Right renal cortex interstitium (tissue), 3 donors: ENCODE results near the gene FLT4. TPM values are rescaled to one million over a fixed set of nuclear protein-coding genes. Genes with fewer than 3 reads are reported as not detected.

ENCODE experiments used
- DNase-seq, 3 donors: peaks; one replicate each; pipeline ENCODE4 v3.0.0-alpha.2; 2013; ENCODE audit warnings: low read depth in 3 of 3, low spot score in 2 of 3
- polyA plus RNA-seq, 3 donors: library from polyadenylated mRNA; unstranded; fragments of 120-200 nt; gene quantifications; one replicate each; pipeline ENCODE4 v1.2.1, GENCODE V29; 2013; ENCODE audit not compliant: insufficient read length in 3 of 3

The FLT4 gene
- polyA plus RNA-seq, 3 donors, result 21.8 to 24.7 (median 24.5) TPM

DNA sequence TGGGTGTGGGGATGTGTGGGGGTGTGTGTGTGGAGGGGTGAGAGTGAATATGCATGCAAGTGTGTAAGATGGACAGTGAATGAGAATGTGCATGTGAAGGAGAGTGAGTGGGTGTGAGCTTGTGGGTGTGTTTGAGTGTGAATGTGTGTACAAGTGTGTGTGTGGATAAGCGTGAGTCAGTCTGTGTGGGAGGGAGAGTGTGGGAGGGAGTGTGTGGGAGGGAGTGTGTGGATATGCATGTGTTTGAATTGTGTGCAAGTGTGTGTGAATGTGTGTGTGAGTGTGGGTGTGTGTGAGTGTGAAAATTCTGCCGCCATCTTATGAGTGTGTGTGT lies 54.4 kb downstream of the FLT4 start:
- no peak for DNase-seq

DNA sequence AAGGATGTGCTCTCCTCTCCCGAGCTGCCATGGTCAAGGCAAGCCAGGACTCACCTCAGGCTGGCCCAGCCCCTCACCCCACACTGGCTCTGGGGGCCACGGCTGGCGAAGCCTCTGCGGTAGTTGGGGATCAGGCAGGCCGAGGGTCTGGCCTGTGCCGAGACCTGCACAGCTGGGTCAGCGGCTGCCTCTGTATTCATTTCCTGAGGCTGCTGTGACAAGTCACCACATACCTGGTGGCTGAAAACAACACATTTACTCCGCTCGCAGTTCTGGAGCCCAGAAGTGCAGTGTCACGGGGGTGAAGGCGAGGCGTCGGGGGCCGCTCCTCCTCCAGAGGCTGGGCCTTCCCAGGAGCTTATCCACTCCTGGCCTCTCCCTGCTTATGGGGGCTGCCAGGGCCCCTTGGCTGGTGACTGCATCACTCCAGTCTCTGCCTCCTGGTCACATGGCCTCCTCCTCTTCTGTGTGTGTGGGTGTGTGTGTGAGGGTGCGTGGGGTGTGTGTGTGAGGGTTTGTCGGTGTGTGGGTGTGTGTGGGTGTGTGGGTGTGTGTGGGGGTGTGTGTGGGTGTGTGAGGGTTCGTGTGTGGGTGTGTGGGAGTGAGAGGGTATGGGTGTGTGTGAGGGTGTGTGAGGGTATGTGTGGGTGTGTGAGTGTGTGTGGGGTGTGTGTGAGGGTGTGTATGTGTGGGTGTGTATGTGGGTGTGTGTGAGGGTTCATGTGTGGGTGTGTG lies 54.9 kb downstream of the FLT4 start:
- no peak for DNase-seq

DNA sequence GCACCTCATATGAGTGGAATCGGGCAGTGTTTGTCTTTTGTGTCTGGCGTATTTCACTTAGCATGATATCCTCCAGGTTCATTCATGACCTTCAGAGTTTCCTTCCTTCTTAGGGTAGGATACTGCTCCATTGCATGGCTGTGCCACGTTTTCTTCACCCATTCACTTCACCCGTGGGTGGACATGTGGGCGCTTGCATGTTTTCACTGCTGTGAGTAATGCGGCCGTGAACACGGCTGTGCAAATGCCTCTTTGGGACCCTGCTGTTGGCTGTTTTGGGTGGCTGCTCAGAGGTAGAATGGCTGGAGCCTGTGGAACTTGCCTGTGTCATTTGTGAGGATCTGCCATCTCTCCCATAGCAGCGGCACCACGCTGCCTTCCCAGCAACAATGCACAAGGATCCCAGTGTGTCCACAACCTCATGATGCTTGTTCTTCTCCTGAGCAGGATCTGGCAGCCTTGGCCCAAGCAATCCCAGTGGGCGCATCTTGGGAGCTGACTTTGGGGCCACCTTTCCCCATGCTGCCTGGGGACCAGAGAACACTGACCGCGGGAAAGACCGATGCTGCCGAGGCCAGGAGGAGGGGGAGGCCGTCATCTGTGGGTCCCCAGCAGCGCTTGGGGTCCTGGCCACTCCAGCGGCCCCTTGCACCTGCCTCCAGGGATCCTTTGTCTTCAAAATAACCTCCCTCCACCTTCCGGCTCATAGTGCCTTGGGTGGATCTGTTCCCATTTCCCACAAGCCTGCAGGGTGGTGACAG lies 55.8 kb downstream of the FLT4 start:
- no peak for DNase-seq

DNA sequence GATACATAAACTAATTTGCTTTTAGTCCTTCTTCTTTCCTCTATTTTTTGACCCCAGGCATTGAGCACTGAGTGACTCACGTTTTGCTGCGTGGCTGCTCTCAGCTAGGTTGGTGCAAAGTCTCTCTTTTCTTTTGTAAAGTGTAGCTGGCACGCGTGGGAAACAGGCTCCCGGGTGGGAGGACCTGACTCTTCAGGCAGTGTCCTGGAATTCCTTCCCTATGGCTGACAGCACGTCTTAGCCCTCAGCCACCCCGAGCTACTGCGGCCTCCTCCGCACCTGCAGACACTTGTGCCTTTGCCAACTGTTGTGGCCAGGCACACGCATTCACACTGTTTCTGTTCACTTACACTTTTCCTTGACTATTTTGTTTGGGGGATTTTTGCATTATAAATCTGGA lies 57.2 kb downstream of the FLT4 start:
- DNase-seq, result no peak

DNA sequence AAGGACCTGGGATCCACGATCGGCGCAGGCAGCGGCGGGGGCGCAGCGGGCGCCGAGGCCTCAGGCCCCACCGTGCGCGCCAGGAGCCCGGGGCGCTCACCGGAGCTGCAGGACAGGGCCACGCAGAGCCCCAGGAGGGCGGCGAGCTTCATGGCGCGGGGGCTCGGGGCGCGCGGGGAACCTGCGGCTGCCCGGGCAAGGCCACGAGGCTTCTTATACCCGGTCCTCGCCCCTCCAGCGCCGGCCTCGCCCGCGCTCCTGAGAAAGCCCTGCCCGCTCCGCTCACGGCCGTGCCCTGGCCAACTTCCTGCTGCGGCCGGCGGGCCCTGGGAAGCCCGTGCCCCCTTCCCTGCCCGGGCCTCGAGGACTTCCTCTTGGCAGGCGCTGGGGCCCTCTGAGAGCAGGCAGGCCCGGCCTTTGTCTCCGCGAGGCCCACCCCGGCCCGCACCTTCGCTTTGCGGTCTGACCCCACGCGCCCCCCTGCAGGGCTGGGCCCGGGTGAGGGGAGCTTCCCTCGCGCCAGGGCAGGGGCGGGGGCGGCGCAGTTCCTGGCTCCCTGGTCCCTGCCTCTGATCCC lies 58.0 kb downstream of the FLT4 start, which contains the start of gene SCGB3A1:
TSS of gene SCGB3A1 (minus strand) at position 189 of the 577 bp plus-strand sequence. CDS start at position 152, 37 bp downstream.
- DNase-seq, result no peak

DNA sequence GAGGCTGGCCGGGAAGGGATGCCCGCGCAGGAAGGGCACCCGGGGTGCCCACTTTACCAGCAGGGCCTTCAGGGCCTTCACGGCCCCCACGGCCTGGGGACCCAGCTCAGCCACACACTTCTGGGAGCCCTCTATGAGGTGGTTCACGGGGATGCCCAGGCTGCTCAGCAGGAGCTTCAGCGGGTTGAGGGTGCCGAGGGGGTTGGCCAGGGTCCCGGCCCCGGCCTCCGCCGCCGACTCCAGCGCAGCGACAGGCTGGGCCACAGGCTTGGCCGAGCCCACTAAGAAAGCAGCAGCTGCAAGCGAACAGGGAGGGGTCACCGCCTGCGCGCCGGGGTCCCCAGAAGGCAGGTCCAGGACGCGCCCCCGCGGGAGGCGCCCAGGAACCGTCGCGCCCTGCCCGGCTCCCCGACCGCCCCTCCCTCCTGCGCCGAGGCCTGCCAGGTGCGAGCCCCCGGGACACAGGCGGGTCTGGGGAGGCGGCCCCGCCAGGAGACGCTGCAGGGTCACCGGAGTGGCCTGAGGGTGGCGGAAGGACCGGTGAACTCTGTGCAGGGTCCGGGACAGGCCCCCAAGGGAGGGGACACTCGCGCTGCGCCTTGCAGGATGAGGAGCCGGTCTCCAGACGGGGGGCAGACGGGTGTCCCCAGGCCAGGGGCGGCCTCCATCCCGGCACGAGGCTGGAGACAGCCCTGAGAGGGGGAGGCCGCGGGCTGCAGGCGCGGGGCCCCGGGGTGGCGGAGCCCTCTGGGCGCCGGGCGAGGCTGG lies 58.7 kb downstream of the FLT4 start:
- DNase-seq, result no peak

DNA sequence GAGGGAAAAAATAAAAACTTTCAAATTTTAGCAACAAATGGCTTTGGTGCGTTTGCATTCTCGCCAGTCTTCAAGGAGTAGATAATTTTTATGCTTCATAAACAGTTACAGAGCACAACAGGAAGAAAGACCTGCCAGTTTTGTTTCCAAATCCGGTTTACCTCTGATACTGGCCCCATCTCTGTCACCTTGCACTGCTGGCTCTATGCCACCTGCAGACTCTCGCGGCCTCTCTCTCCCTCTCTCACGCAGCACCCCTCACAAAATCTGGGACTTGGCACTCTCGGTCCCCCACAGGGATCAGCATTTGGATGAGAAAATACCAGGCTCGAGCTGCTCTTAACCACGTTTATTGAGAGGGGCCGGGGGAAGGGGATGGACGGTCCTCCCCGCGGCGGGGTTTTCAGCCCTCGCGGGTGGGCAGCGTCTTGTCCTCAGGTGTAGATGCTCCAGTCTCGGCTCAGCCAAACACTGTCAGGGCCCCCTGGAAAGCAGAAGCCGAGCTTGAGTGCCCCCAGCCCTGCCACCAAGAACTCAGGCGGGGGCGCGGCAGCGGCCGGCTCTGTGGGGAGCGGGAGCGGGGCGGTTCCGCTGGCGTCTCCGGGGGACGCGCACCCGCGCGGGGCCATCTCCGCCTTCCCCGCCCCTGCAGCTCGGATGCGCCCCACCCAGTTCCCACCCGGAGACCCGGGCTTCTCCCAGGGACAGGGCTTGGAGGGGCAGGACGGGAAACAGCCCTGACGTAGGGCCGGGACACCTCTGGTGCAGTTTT lies 59.4 kb downstream of the FLT4 start:
- DNase-seq, result no peak

DNA sequence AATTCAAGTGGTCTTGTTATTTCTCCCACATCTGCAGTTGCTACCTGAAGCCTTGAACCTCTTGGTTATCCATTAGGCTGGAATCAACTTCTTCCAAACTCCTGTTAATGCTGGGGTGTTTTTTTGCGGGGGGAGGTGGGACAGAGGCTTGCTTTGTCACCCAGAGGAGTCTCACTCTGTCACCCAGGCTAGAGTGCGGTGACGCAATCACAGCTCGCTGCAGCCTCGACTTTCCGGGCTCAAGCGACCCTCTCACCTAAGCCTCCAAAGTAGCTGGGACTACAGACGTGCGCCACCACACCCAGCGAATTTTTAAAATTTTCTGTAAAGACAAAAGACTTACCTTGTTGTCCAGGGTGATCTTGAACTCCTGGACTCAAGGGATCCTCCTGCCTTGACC lies 62.5 kb downstream of the FLT4 start:
- no peak for DNase-seq

DNA sequence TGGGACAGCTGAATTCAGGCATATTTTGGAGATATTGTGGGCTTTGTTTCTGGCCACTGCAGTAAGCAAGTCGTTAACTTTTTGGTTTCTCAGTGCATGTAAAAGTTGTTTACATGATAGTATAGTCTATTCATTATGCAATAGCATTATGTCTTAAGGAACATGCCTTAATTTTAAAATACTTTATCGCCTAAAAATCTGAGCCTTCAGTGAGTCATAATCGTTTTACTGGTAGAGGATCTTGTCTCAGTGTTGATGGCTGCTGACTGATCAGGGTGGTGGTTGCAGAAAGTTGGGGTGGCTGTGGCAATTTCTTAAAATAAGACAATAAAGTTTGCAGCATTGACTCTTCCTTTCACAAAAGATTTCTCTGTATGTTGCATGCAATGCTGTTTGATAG lies 63.2 kb downstream of the FLT4 start:
- no peak for DNase-seq

DNA sequence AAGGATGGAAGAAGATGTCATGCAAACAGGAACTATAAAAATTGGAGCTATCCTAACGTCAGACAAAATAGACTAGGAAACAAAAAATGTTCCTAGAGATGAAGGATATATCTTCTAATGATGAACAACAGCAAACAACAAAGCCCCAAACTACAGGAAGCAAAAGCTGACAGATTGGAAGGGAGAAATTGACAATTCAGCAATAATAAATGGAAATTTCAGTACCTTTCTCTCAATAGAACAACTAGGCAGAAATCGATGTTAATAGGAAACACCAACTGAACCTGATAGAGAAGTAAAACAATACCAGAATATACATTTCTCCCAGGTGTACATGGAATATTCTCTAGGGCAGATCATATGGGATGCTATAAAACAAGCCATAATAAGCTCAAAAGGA lies 65.7 kb downstream of the FLT4 start:
- DNase-seq, result no peak

DNA sequence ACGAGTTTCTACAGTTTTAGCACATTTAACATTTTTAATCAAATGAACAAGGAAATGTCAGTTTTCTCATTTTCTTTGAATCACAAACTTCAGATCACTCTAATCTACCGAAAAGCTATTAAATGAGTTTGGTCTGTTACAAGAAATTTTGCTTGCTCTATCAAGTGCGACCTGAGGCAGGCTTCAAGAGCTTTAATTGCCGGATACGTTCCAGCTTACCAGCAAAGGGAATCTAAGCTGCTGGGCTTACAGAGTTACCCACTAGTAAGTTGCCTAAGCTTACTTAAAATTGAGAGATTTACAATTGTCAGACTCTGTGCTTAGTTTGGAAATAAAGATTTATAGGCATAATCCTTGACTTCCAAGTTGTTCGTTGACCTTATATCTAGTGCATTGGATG lies 68.7 kb downstream of the FLT4 start:
- no peak for DNase-seq

DNA sequence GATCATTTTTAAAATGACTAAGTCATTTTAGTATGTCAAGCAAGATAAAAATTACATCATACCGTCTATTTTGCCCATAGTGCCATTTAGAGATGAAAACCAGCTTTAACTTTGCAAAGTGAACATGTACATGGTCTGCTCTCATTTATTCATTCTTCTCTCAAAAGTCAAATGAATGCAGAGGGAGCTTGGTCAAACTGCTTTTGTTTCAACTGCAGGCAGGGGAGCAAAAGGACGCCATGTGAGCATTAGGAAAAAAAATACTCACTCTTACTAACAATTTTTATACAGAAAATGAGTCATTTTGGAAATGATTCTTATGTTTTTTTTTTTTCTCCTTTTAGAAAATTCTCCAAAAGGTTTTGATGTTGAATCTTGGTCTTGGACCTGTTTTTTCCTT lies 73.8 kb downstream of the FLT4 start:
- no peak for DNase-seq

DNA sequence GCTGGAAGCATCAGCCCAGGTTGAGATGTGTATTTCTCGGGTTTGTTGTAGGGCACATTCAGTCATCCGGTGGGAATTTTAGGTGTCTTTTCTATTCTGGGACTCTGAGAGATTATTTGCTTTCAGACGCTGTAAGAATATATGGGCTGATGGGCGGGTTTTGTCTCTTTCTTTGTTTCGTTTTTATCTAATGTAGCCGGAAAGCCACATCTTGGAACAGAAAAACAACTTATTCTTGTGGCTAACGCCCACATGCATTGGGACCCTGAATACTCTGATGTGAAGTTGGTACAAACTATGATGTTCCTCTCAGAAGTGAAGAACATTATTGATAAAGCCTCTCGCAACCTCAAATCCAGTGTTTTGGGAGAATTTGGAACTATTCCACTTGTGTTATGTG lies 80.5 kb downstream of the FLT4 start:
- DNase-seq, result no peak

DNA sequence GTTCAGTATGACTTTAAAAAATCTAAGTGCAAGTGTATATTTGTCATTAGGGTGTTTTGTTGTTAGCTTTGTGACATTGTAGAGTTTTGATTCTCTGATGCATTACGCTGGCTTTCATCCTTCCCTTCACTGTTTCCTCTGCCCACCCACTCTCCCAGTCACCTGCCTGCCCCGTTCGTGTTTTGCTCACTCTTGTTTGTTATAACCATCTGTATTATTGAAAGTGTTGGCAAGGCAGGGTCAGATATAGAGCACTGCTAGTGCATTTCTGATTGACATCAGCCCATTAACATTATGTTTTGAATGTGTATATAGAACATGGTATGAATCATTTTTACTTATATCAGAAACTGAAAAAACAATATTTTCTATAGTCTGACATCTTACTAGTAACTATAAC lies 85.4 kb downstream of the FLT4 start:
- no peak for DNase-seq

DNA sequence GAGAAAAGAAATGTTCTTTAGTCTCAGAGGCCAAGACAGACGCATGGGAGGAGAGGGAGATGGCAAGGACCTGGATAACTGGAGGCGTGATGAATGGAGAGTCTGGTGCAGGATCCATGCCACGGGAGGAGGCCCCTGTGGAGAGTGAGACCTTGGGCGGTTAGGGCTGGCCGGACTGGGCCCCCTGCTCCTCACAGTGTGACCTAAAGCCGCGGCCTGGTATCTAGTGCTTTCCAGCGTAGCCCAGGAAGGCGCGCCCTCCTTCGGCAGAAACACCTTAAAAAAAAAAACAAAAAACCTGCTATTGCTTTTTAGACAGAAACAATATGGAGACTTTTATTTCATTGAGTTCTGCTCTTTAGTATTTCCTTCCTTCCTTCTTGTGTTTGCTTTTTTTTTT lies 91.2 kb downstream of the FLT4 start:
- DNase-seq, result no peak

DNA sequence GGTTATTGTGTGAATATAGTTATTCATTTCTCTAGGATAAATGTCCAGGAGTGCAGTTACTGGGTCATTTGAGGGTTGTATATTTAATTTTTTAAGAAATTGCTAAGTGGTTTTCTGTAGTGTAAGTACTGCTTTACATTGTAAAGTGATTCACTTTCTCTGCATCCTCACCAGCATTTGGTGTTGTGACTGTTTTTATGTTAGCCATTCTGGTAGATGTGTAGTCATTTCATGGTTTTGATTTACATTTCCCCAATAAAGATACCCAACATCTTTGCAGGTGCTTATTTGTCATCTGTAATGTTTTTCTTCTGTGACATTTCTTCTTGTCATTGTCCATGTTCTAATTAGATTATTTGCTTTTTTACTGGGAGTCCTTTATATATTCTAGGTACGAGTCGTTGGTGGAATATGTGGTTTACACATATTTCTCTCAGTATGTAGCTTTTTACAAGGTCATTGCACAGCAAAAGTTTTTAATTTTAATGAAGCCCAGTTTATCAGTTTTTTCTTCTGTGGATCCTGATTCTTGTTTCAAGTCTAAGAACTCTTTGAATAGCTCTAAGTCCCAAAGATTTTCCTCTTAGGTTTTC lies 92.1 kb downstream of the FLT4 start:
- no peak for DNase-seq

DNA sequence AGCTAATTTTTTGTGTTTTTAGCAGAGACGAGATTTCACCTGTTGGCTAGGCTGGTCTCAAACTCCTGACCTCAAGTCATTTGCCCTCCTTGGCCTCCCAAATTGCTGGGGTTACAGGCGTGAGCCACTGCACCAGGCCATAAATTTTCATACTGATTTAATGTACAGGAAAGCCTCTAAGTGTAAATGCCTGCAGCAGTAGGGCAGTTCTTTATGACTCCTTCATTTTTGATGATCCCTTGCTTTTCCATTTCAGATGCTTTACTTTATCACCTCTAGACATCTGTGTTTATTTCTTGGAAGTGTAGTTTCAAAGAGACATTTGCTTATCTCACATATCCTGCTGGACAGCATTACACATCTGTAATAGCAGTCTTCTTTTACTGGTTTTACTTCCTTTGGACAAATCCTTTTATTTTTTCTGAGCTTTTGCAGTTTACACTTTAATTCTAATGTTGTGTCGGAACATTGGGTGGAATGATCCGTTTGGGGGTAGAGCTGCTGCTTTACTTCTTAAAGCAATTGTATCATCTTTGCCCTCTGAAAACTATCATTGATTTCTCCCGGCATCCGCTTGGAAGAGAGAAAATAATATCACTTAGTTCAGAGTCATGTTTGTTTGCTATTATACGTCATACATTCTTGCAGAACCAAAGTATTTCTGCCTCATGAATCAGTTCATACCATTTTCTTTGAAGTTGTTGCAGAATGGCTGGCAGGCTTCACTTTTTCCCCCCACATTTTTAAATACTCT lies 94.1 kb downstream of the FLT4 start:
- DNase-seq, result no peak

DNA sequence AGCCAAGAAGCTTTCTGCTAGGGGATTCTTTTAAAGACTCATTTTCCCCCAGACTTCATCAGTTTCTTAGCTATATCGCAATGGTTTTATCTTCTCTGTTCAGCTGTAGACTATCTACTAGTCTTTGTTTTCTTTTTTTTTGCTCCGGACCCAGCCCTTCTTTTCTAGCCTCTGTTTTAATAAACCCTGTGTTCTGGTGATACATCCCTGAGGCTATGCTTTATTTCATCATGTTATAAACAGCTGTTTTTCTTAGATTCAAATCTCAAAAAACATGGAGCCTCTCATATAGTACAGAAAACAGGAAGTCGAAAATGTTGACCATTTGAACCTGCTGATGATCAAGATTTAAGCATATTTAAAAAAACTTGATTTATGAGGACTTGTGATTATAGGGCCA lies 95.9 kb downstream of the FLT4 start:
- no peak for DNase-seq
